Muscle of leg (tissue), 11 donors: ENCODE measurements around the gene CSNK2A1. TPM values are rescaled to one million over a fixed set of nuclear protein-coding genes. Genes with fewer than 3 reads are reported as not detected.
"Not testable (repeated sequence)": the region's sequence is repeated elsewhere in the genome, so short reads cannot be mapped to it uniquely, and the experiment has no call there.

Source experiments
- DNase-seq: peaks from one replicate; pipeline ENCODE4 v3.0.0; 2013
- H3K27ac ChIP-seq: one replicate; pipeline ENCODE4 v1.5.1; 2013; ENCODE audit warnings: mild to moderate bottlenecking, low read length, control low read depth
- H3K27me3 ChIP-seq: one replicate; pipeline ENCODE4 v1.6.1; 2013; ENCODE audit warnings: low read length; ENCODE audit not compliant: control insufficient read depth, insufficient read depth
- H3K36me3 ChIP-seq: one replicate; pipeline ENCODE4 v1.6.1; 2013; ENCODE audit warnings: low read length; ENCODE audit not compliant: control insufficient read depth, insufficient read depth
- H3K4me1 ChIP-seq: one replicate; pipeline ENCODE4 v1.6.1; 2013; ENCODE audit warnings: low read length; ENCODE audit not compliant: control insufficient read depth, insufficient read depth
- H3K4me3 ChIP-seq: one replicate; pipeline ENCODE4 v1.5.1; 2013; ENCODE audit warnings: low read length, control low read depth
- H3K9me3 ChIP-seq: replicated peaks from 2 replicates; pipeline ENCODE4 v1.6.1; 2013; ENCODE audit warnings: low read depth, low read length; ENCODE audit not compliant: control insufficient read depth
- WGBS: methylation state at CpG from one replicate; pipeline ENCODE4 v1.1.5; 2013; ENCODE audit warnings: missing lambda C conversion rate; ENCODE audit not compliant: insufficient coverage; 5-methylcytosine and 5-hydroxymethylcytosine counted together
- polyA plus RNA-seq, 8 donors: library from polyadenylated mRNA; unstranded; fragments of 120-200 nt; gene quantifications; one replicate each; pipeline versions ENCODE4 v1.2.1 to v1.2.3, GENCODE V29; 2013; ENCODE audit warnings: inconsistent platforms in 1 of 8, low replicate concordance in 1 of 8; ENCODE audit not compliant: insufficient read length in 8 of 8, insufficient read depth in 1 of 8
- total RNA-seq: library from RNA; stranded (reverse); fragments of 120-200 nt; gene quantifications from one replicate; pipeline ENCODE4 v1.2.4, GENCODE V29; 2013

Gene CSNK2A1
- total and polyA plus RNA-seq, 9 donors, result 85.9 to 123 (median 94.1) TPM

GRCh38 chr20:461254-462198 lies 82.1 kb downstream of the CSNK2A1 start:
- Histone ChIP-seq H3K27ac (peak overlapping the region; percentile 87), H3K4me1 (peaks cover 15% of the 10 kb centered on the region), H3K27me3 (peaks cover 2% of the 10 kb centered on the region), H3K9me3 (no peaks in the 10 kb centered on the region), H3K4me3 (peak overlapping the region; percentile 88), H3K36me3 (peaks cover 4% of the 10 kb centered on the region)
- peak; percentile 60 for DNase-seq
- 5% methylated on average over 51 of the region's 60 CpGs for WGBS

DNA sequence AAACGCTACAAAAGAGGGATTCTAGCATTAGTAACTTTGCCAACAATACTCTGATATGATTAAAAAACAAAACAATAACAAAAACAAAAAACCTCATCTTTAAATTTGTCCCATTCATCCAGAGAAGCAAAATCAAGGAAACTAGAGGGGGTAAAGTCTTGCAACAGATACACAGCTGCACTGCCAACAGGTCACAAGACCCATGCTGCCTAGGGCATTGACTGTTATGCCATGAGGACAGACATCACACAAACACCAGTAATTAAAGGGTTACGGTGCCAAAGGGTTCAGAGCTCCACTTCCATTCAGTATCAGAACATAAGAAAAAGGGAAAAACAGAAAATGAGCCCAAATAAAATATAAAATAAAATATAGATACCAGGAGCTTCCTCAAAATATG lies 82.9 kb downstream of the CSNK2A1 start:
- H3K27ac ChIP-seq, result no peak overlapping the region
- H3K9me3 ChIP-seq, result no peaks in the 10 kb centered on the region
- no peak overlapping the region for H3K4me3 ChIP-seq
- WGBS, result no CpG with 5 or more reads among the region's 2 CpGs
- H3K36me3 ChIP-seq, result peaks cover 4% of the 10 kb centered on the region
- H3K27me3 ChIP-seq, result peaks cover 2% of the 10 kb centered on the region
- DNase-seq, result peak; percentile 42
- H3K4me1 ChIP-seq, result peaks cover 15% of the 10 kb centered on the region

- peaks cover 2% of the 10 kb centered on the region for H3K27me3 ChIP-seq
- peaks cover 15% of the 10 kb centered on the region for H3K4me1 ChIP-seq
- H3K4me3 ChIP-seq, result no peak overlapping the region
- DNase-seq, result no peak
- H3K27ac ChIP-seq, result no peak overlapping the region
- H3K9me3 ChIP-seq, result no peaks in the 10 kb centered on the region
- peaks cover 4% of the 10 kb centered on the region for H3K36me3 ChIP-seq
- WGBS, result no CpG with 5 or more reads among the region's 3 CpGs
These were observed 83.4 kb downstream of the CSNK2A1 start for GRCh38 chr20:460180-460579.

- no peak overlapping the region for H3K4me3 ChIP-seq
- H3K9me3 ChIP-seq, result no peaks in the 10 kb centered on the region
- H3K27ac ChIP-seq, result no peak overlapping the region
- peaks cover under 1% of the 10 kb centered on the region for H3K27me3 ChIP-seq
- DNase-seq, result no peak
- H3K4me1 ChIP-seq, result peaks cover 15% of the 10 kb centered on the region
- WGBS, result no CpG with 5 or more reads among the region's 6 CpGs
- H3K36me3 ChIP-seq, result peaks cover 4% of the 10 kb centered on the region
These were observed 84.8 kb downstream of the CSNK2A1 start for GRCh38 chr20:458776-459175.

- Histone ChIP-seq H3K4me1 (peaks cover 5% of the 10 kb centered on the region), H3K4me3 (no peak overlapping the region), H3K27me3 (no peaks in the 10 kb centered on the region), H3K36me3 (peaks cover 4% of the 10 kb centered on the region), H3K27ac (no peak overlapping the region), H3K9me3 (no peaks in the 10 kb centered on the region)
- no peak for DNase-seq
- 69% methylated on average over 2 of the region's 3 CpGs for WGBS
These were observed 88.6 kb downstream of the CSNK2A1 start for GRCh38 chr20:454951-455350.

DNA sequence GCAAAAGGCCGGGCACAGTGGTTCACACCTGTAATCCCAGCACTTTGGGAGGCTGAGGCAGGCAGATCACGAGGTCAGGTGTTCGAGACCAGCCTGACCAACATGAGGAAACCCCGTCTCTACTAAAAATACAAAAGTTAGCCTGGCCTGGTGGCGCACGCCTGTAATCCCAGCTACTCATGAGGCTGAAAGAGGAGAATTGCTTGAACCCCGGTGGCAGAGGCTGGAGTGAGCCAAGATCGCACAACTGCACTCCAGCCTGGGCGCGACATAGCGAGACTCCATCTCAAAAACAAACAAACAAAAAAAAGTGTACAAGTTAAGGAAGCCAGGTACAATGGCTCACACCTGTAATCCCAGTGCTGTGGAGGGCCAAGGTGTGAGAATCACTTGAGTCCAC lies 91.6 kb downstream of the CSNK2A1 start:
- DNase-seq, H3K4me3 ChIP-seq, H3K36me3 ChIP-seq, H3K9me3 ChIP-seq, H3K27me3 ChIP-seq, H3K4me1 ChIP-seq, H3K27ac ChIP-seq: not testable (repeated sequence)
- 87% methylated on average over 6 of the region's 11 CpGs for WGBS

DNA sequence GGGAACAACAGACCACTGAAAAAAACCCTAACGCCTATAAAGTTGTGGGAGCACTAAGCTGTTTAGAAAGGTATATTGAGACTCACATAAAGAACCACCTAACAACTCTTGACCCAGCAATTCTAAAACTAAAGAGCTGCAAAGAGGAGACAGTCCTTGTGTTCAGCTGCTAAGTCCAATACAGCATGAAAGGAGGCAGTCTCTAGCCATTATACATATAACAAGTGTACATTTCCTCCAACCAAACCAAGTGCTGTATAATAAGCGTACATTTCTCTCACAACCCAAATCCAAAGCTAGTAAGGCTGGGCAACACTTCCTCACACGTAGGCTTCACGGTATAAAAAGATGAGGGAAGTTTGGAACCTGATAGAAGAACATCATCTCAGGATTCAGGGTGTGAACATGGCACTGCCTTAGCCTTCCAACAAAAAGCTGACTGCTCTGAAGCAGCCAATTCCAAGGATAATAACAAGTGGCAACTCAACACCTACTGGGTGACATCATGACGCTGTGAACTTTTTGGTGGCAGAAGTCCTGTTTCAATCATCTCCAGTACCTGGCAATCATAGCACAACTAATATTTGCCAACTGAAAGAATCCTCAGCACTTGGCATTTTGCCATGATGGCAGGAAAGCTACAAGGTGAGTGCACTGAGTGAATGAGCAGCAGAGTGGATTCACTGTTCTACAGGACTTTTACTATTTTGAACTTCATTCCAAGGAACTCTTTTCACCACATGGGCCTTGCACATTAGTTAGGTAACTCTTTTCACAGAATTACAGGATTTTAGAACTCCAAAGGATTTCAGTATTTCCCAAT lies 97.9 kb downstream of the CSNK2A1 start:
- peaks cover 55% of the 10 kb centered on the region for H3K36me3 ChIP-seq
- no peaks in the 10 kb centered on the region for H3K27me3 ChIP-seq
- H3K4me1 ChIP-seq, result no peaks in the 10 kb centered on the region

GRCh38 chr20:444862-445426 lies 98.6 kb downstream of the CSNK2A1 start:
- Histone ChIP-seq H3K4me3 (no peak overlapping the region), H3K27me3 (no peaks in the 10 kb centered on the region), H3K9me3 (no peaks in the 10 kb centered on the region), H3K36me3 (peaks cover 62% of the 10 kb centered on the region), H3K27ac (no peak overlapping the region), H3K4me1 (no peaks in the 10 kb centered on the region)
- no peak for DNase-seq
- 74% methylated on average over 12 of the region's 12 CpGs for WGBS

More for the DNA sequence above, 97.9 kb downstream of the CSNK2A1 start:
- WGBS, result 87% methylated on average over 3 of the region's 5 CpGs
- no peaks in the 10 kb centered on the region for H3K9me3 ChIP-seq
- H3K4me3 ChIP-seq, result no peak overlapping the region
- no peak for DNase-seq
- H3K27ac ChIP-seq, result no peak overlapping the region

DNA sequence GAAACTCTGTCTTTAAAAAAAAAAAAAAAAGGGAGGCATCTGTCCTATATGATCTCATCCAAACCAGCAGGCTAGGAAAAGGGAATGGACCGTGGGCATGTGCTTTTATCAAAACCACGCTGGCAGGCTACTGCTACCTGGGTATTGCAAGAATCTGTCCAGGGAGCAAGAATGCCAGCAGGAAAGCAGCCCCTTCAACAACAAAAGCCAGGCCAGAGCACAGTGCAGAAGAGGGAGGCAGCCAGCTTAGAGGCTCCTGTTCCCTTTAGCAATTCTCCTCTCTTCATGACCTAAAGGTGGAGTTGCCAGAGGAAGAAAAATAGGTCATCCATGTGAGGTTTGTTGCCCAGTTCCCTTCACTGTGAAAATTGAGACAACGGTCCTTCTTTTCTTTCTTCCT lies 99.5 kb downstream of the CSNK2A1 start:
- peaks cover 6% of the 10 kb centered on the region for H3K4me1 ChIP-seq
- peaks cover 70% of the 10 kb centered on the region for H3K36me3 ChIP-seq
- no peak for DNase-seq
- H3K9me3 ChIP-seq, result no peaks in the 10 kb centered on the region
- H3K4me3 ChIP-seq, result no peak overlapping the region
- no peak overlapping the region for H3K27ac ChIP-seq
- WGBS, result 100% methylated on average over 1 of the region's 3 CpGs
- H3K27me3 ChIP-seq, result no peaks in the 10 kb centered on the region
